Effector CD8-positive, alpha-beta T cell (primary cell): ENCODE results near the gene KRTAP9-9.
"Not testable (repeated sequence)": the region's sequence is repeated elsewhere in the genome, so short reads cannot be mapped to it uniquely, and the experiment has no call there.

Experiments
- DNase-seq: peaks from one replicate; lab custom pipeline; 2025; lab: John Stamatoyannopoulos, UW

Gene KRTAP9-9

GRCh38 chr17:41265078-41265477 is 9.9 kb downstream of the KRTAP9-9 start, which contains the start of gene KRTAP9-6:
Gene KRTAP9-6, plus strand, starts transcription at chr17:41265378. Its CDS starts 0 bp downstream, at chr17:41265378.
- DNase-seq, result no peak

GRCh38 chr17:41267711-41268110 is 12.5 kb downstream of the KRTAP9-9 start:
- no peak for DNase-seq

GRCh38 chr17:41271323-41271722 is 16.1 kb downstream of the KRTAP9-9 start:
- DNase-seq, result not testable (repeated sequence)

- no peak for DNase-seq
Observed at GRCh38 chr17:41271858-41272257, 16.7 kb downstream of the KRTAP9-9 start.

- not testable (repeated sequence) for DNase-seq
Observed at GRCh38 chr17:41275648-41276190, 20.5 kb downstream of the KRTAP9-9 start, which contains the start of gene KRTAP9-7. Gene KRTAP9-7, plus strand, starts transcription at chr17:41275698. Its CDS starts 0 bp downstream, at chr17:41275698.

- DNase-seq, result no peak
Observed at GRCh38 chr17:41278176-41278955, 23.2 kb downstream of the KRTAP9-9 start.

- DNase-seq, result no peak
Observed at GRCh38 chr17:41284043-41284442, 28.9 kb downstream of the KRTAP9-9 start.

- DNase-seq, result no peak
Observed at GRCh38 chr17:41284546-41284945, 29.4 kb downstream of the KRTAP9-9 start.

GRCh38 chr17:41287050-41287449 is 31.9 kb downstream of the KRTAP9-9 start:
- no peak for DNase-seq

GRCh38 chr17:41294016-41294415 is 38.8 kb downstream of the KRTAP9-9 start:
- no peak for DNase-seq

- DNase-seq, result no peak
Observed at GRCh38 chr17:41296846-41297245, 41.7 kb downstream of the KRTAP9-9 start.

- DNase-seq, result no peak
Observed at GRCh38 chr17:41298458-41299135, 43.4 kb downstream of the KRTAP9-9 start.

GRCh38 chr17:41301204-41301790 is 46.1 kb downstream of the KRTAP9-9 start:
- DNase-seq, result no peak

- no peak for DNase-seq
Observed at GRCh38 chr17:41301916-41302901, 47.0 kb downstream of the KRTAP9-9 start, which contains the start of gene KRTAP29-1. Gene KRTAP29-1, minus strand, starts transcription at chr17:41302851. Its CDS starts 0 bp downstream, at chr17:41302851.

GRCh38 chr17:41302981-41303380 is 47.8 kb downstream of the KRTAP9-9 start:
- no peak for DNase-seq

- DNase-seq, result no peak
Observed at GRCh38 chr17:41304091-41304490, 48.9 kb downstream of the KRTAP9-9 start.
